Esophagus squamous epithelium (tissue), 4 donors: ENCODE results near the gene ADAMTS3.

ENCODE experiments used
- CTCF ChIP-seq, 6 experiments: fragments of 450-650 bp in 4 of 6; fragments of 200-600 bp in 2 of 6; sonication (generic) in 2 of 6; IDR thresholded peaks; one replicate each; pipeline ENCODE4 v1.5.1; 2016 to 2019; ENCODE audit warnings: antibody characterized with exemption in 6 of 6, mild to moderate bottlenecking in 4 of 6, moderate library complexity in 4 of 6
- POLR2A ChIP-seq, 4 donors: fragments of 450-650 bp; IDR thresholded peaks; one replicate each; pipeline ENCODE4 v1.6.1; 2017; ENCODE audit warnings: antibody characterized with exemption in 4 of 4, mild to moderate bottlenecking in 4 of 4, moderate library complexity in 3 of 4

- TF ChIP-seq POLR2A (IDR thresholded peaks at IDR 0.05), result no peak
- peak in 5 of 6 experiments; percentile 32 to 62 (median 50) for TF ChIP-seq CTCF (IDR thresholded peaks at IDR 0.05)
Observed at GRCh38 chr4:72295966-72296557, 273.0 kb downstream of the ADAMTS3 start.
